GM23338 (cell line): ENCODE results near the gene KDM4C. TPM values are rescaled to one million over a fixed set of nuclear protein-coding genes. Genes with fewer than 3 reads are reported as not detected.

Source experiments
- ATAC-seq: fragments of 200-7000 bp; cut with Tn5 transposase; 3 replicates; pipeline ENCODE4 v1.9.1; 2020
- DNase-seq: peaks from one replicate; pipeline ENCODE4 v3.0.0-alpha.2; 2015; ENCODE audit warnings: low spot score
- H2AFZ ChIP-seq: fragments of 200-600 bp; sonication (generic); 2 replicates; pipeline ENCODE4 v1.8.0; 2016; ENCODE audit warnings: antibody characterized with exemption, mild to moderate bottlenecking, moderate library complexity
- H3F3A ChIP-seq: fragments of 200-600 bp; sonication (generic); replicated peaks from 2 replicates; pipeline ENCODE4 v1.8.0; 2017; ENCODE audit warnings: antibody characterized with exemption, mixed run types, low read depth
- H3K27ac ChIP-seq: fragments of 200-600 bp; sonication (generic); 2 replicates; pipeline ENCODE4 v1.6.1; 2016; ENCODE audit warnings: low read depth
- H3K27me3 ChIP-seq: fragments of 200-600 bp; sonication (generic); 2 replicates; pipeline ENCODE4 v1.8.0; 2016; ENCODE audit warnings: mild to moderate bottlenecking, mixed run types, moderate library complexity; ENCODE audit not compliant: insufficient read depth
- H3K36me3 ChIP-seq: fragments of 200-600 bp; sonication (generic); 2 replicates; pipeline ENCODE4 v1.8.0; 2016; ENCODE audit warnings: mild to moderate bottlenecking; ENCODE audit not compliant: insufficient read depth
- H3K4me1 ChIP-seq: fragments of 200-600 bp; sonication (generic); 2 replicates; pipeline ENCODE4 v1.8.0; 2016; ENCODE audit warnings: mild to moderate bottlenecking, moderate library complexity; ENCODE audit not compliant: insufficient read depth
- H3K4me2 ChIP-seq: fragments of 200-600 bp; sonication (generic); 2 replicates; pipeline ENCODE4 v1.7.1; 2017; ENCODE audit warnings: mixed run types
- H3K4me3 ChIP-seq: fragments of 200-600 bp; sonication (generic); 2 replicates; pipeline ENCODE4 v1.6.1; 2016; ENCODE audit warnings: mixed run types
- H3K79me2 ChIP-seq: fragments of 200-600 bp; sonication (generic); replicated peaks from 2 replicates; pipeline ENCODE4 v1.8.0; 2017; ENCODE audit warnings: mild to moderate bottlenecking; ENCODE audit not compliant: insufficient read depth
- H3K9me2 ChIP-seq: fragments of 200-600 bp; sonication (generic); 2 replicates; pipeline ENCODE4 v1.8.0; 2017; ENCODE audit not compliant: insufficient read depth
- H4K20me1 ChIP-seq: fragments of 200-600 bp; sonication (generic); replicated peaks from 2 replicates; pipeline ENCODE4 v1.8.0; 2017; ENCODE audit warnings: mild to moderate bottlenecking; ENCODE audit not compliant: insufficient read depth
- H3K27ac Mint-ChIP-seq: 2 replicates; pipeline ENCODE4 v1.8.0; 2020; ENCODE audit warnings: inconsistent platforms, mild to moderate bottlenecking, moderate library complexity, mixed read lengths
- H3K27me3 Mint-ChIP-seq: 3 replicates; pipeline ENCODE4 v1.8.0; 2022; ENCODE audit warnings: low read depth, mild to moderate bottlenecking, moderate library complexity, mixed read lengths, inconsistent platforms; ENCODE audit not compliant: insufficient read depth, poor library complexity
- H3K36me3 Mint-ChIP-seq: 3 replicates; pipeline ENCODE4 v1.8.0; 2021; ENCODE audit warnings: low read depth, mild to moderate bottlenecking, inconsistent platforms, moderate library complexity, mixed read lengths
- H3K4me1 Mint-ChIP-seq: 3 replicates; pipeline ENCODE4 v1.8.0; 2020; ENCODE audit warnings: mild to moderate bottlenecking, inconsistent platforms, mixed read lengths
- H3K4me3 Mint-ChIP-seq: 3 replicates; pipeline ENCODE4 v1.8.0; 2021; ENCODE audit warnings: moderate library complexity, mild to moderate bottlenecking, inconsistent platforms, mixed read lengths
- H3K9me3 Mint-ChIP-seq: 3 replicates; pipeline ENCODE4 v1.8.0; 2020; ENCODE audit warnings: moderate library complexity, mild to moderate bottlenecking, inconsistent platforms, mixed read lengths
- CREB1 ChIP-seq: fragments of 250-450 bp; sonication (Bioruptor Pico); IDR thresholded peaks from 2 replicates; pipeline ENCODE4 v1.5.0; 2020; ENCODE audit warnings: low read depth, mild to moderate bottlenecking, moderate library complexity
- EZH2 ChIP-seq: fragments of 200-600 bp; sonication (generic); IDR thresholded peaks from one replicate; pipeline ENCODE4 v1.8.0; 2017; ENCODE audit warnings: antibody characterized with exemption, mild to moderate bottlenecking, low read depth; ENCODE audit not compliant: unreplicated experiment
- NANOG ChIP-seq: IDR thresholded peaks from 2 replicates; pipeline ENCODE4 v1.6.1; 2016; ENCODE audit warnings: antibody characterized with exemption, borderline replicate concordance
- POLR2AphosphoS5 ChIP-seq: IDR thresholded peaks from 2 replicates; pipeline ENCODE4 v1.6.1; 2016; ENCODE audit warnings: antibody characterized with exemption, low read depth
- ZNF114 ChIP-seq: fragments of 250-450 bp; sonication (Bioruptor Pico); IDR thresholded peaks from 2 replicates; pipeline ENCODE4 v1.5.0; 2020; ENCODE audit warnings: mild to moderate bottlenecking, moderate library complexity
- ZNF331 ChIP-seq: fragments of 250-450 bp; sonication (Bioruptor Pico); IDR thresholded peaks from 2 replicates; pipeline ENCODE4 v1.5.0; 2020; ENCODE audit warnings: low read depth, mild to moderate bottlenecking, moderate library complexity
- polyA plus RNA-seq: library from polyadenylated mRNA; unstranded; fragments of >200 nt; fragmentation: Nextera tagmentation; extraction: Ambion mirVana; gene quantifications from 2 replicates; pipeline ENCODE4 v1.2.1, GENCODE V29; 2016
- total RNA-seq: library from RNA; depleted of rRNA; stranded (reverse); fragments of >200 nt; shearing (Covaris generic); gene quantifications from 2 replicates; pipeline ENCODE4 v1.2.3, GENCODE V29; 2014
- TF ChIP-seq, protein P1 (sequence below): fragments of 250-450 bp; sonication (Bioruptor Pico); IDR thresholded peaks from 2 replicates; pipeline ENCODE4 v1.5.0; 2020; ENCODE audit warnings: mild to moderate bottlenecking, moderate library complexity
- TF ChIP-seq, protein P2 (sequence below): IDR thresholded peaks from 2 replicates; pipeline ENCODE4 v1.6.1; 2016; ENCODE audit warnings: antibody characterized with exemption
- TF ChIP-seq, protein P3 (sequence below), 2 experiments: fragments of 200-600 bp in 1 of 2; sonication (generic) in 1 of 2; conservative IDR thresholded peaks; 2 replicates each; pipeline versions ENCODE4 v1.5.1 to v1.6.1; 2016 to 2017; ENCODE audit warnings: antibody characterized with exemption in 2 of 2, low read depth in 2 of 2, mild to moderate bottlenecking in 2 of 2, moderate library complexity in 1 of 2
- TF ChIP-seq, protein P4 (sequence below): IDR thresholded peaks from one replicate; pipeline ENCODE4 v1.6.1; 2018; ENCODE audit warnings: antibody characterized with exemption; ENCODE audit not compliant: unreplicated experiment

Gene KDM4C
- total and polyA plus RNA-seq, 2 experiments from 2014 or later, result 12.0 to 43.8 TPM

DNA sequence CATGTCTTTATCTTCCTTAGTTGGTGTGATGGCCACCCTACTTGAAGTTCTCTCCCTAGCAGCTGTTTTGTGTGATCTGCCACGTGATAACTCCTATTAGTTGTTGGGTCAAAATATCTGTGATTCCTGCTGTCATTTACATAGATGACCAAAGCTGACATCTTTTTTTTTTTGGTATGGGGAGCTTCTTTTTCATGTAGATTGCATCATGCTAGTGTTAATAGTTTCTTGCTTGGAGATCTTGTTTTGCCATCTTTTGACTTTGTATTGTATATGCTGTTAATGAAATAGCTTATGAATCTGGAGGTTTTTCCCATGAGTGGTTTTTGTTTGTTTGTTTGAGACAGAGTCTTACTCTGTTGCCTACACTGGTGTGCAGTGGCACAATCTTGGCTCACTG lies 243.8 kb downstream of the KDM4C start:
- H3K4me1 Mint-ChIP-seq, result peaks cover 2% of the 10 kb centered on the region; the same call in 1 of the 3 replicates
- H3K27ac Mint-ChIP-seq, result no peak overlapping the region
- H3K36me3 ChIP-seq, result no peaks in the 10 kb centered on the region
- H3K79me2 ChIP-seq, result no peaks in the 10 kb centered on the region
- no peaks in the 10 kb centered on the region; the same call in 1 of the 2 replicates for H3K9me2 ChIP-seq
- no peak overlapping the region for H3K4me2 ChIP-seq
- no peak for TF ChIP-seq CREB1 (CRISPR knock-in tag)
- TF ChIP-seq POLR2AphosphoS5, result no peak
- no peak for TF ChIP-seq ZNF114 (CRISPR knock-in tag)
- H3K4me1 ChIP-seq, result no peaks in the 10 kb centered on the region
- peaks cover 9% of the 10 kb centered on the region; the same call in 2 of the 3 replicates for H3K36me3 Mint-ChIP-seq
- no peak overlapping the region for H3K4me3 ChIP-seq
- no peaks in the 10 kb centered on the region for H3K27me3 ChIP-seq
- H3K27me3 Mint-ChIP-seq, result no peaks in the 10 kb centered on the region
- H3K27ac ChIP-seq, result no peak overlapping the region
- H4K20me1 ChIP-seq, result no peaks in the 10 kb centered on the region
- ATAC-seq, result no peak
- no peak for DNase-seq
- no peak overlapping the region for H3K4me3 Mint-ChIP-seq
- no peaks in the 10 kb centered on the region; the same call in 2 of the 3 replicates for H3K9me3 Mint-ChIP-seq
- H2AFZ ChIP-seq, result no peak overlapping the region
- no peaks in the 10 kb centered on the region for H3F3A ChIP-seq

DNA sequence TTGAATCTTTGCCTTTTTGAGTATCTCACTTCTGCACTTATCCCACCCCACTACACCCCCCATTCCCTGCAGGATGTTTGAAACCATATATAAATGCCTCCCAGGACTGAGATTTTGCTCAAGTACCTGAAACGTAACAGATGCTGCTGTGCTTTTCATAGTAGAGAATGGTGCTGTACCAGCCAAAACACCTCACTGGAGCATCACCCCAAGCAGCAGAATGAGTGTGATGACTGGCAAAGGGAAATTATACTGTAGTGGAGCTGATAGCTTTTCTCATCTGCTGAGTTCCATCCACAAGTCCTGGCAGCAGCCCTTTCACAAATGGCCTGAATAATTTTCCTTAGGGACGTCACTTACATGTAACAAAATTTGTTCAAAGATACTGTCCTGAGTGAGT lies 246.1 kb downstream of the KDM4C start:
- peaks cover 21% of the 10 kb centered on the region for H3K36me3 Mint-ChIP-seq
- no peaks in the 10 kb centered on the region; the same call in 2 of the 3 replicates for H3K9me3 Mint-ChIP-seq
- Histone ChIP-seq H4K20me1 (no peaks in the 10 kb centered on the region), H3K79me2 (no peaks in the 10 kb centered on the region), H3F3A (no peaks in the 10 kb centered on the region), H3K4me1 (no peaks in the 10 kb centered on the region), H2AFZ (no peak overlapping the region), H3K36me3 (no peaks in the 10 kb centered on the region; the same call in none of the 2 replicates), H3K9me2 (no peaks in the 10 kb centered on the region; the same call in 1 of the 2 replicates), H3K27ac (no peak overlapping the region), H3K4me2 (no peak overlapping the region), H3K27me3 (no peaks in the 10 kb centered on the region), H3K4me3 (no peak overlapping the region)
- ATAC-seq (no peak), DNase-seq (no peak)
- H3K4me3 Mint-ChIP-seq, result no peak overlapping the region
- H3K27me3 Mint-ChIP-seq, result no peaks in the 10 kb centered on the region
- peaks cover 2% of the 10 kb centered on the region; the same call in 1 of the 3 replicates for H3K4me1 Mint-ChIP-seq
- no peak overlapping the region for H3K27ac Mint-ChIP-seq
- TF ChIP-seq, protein P1, sequence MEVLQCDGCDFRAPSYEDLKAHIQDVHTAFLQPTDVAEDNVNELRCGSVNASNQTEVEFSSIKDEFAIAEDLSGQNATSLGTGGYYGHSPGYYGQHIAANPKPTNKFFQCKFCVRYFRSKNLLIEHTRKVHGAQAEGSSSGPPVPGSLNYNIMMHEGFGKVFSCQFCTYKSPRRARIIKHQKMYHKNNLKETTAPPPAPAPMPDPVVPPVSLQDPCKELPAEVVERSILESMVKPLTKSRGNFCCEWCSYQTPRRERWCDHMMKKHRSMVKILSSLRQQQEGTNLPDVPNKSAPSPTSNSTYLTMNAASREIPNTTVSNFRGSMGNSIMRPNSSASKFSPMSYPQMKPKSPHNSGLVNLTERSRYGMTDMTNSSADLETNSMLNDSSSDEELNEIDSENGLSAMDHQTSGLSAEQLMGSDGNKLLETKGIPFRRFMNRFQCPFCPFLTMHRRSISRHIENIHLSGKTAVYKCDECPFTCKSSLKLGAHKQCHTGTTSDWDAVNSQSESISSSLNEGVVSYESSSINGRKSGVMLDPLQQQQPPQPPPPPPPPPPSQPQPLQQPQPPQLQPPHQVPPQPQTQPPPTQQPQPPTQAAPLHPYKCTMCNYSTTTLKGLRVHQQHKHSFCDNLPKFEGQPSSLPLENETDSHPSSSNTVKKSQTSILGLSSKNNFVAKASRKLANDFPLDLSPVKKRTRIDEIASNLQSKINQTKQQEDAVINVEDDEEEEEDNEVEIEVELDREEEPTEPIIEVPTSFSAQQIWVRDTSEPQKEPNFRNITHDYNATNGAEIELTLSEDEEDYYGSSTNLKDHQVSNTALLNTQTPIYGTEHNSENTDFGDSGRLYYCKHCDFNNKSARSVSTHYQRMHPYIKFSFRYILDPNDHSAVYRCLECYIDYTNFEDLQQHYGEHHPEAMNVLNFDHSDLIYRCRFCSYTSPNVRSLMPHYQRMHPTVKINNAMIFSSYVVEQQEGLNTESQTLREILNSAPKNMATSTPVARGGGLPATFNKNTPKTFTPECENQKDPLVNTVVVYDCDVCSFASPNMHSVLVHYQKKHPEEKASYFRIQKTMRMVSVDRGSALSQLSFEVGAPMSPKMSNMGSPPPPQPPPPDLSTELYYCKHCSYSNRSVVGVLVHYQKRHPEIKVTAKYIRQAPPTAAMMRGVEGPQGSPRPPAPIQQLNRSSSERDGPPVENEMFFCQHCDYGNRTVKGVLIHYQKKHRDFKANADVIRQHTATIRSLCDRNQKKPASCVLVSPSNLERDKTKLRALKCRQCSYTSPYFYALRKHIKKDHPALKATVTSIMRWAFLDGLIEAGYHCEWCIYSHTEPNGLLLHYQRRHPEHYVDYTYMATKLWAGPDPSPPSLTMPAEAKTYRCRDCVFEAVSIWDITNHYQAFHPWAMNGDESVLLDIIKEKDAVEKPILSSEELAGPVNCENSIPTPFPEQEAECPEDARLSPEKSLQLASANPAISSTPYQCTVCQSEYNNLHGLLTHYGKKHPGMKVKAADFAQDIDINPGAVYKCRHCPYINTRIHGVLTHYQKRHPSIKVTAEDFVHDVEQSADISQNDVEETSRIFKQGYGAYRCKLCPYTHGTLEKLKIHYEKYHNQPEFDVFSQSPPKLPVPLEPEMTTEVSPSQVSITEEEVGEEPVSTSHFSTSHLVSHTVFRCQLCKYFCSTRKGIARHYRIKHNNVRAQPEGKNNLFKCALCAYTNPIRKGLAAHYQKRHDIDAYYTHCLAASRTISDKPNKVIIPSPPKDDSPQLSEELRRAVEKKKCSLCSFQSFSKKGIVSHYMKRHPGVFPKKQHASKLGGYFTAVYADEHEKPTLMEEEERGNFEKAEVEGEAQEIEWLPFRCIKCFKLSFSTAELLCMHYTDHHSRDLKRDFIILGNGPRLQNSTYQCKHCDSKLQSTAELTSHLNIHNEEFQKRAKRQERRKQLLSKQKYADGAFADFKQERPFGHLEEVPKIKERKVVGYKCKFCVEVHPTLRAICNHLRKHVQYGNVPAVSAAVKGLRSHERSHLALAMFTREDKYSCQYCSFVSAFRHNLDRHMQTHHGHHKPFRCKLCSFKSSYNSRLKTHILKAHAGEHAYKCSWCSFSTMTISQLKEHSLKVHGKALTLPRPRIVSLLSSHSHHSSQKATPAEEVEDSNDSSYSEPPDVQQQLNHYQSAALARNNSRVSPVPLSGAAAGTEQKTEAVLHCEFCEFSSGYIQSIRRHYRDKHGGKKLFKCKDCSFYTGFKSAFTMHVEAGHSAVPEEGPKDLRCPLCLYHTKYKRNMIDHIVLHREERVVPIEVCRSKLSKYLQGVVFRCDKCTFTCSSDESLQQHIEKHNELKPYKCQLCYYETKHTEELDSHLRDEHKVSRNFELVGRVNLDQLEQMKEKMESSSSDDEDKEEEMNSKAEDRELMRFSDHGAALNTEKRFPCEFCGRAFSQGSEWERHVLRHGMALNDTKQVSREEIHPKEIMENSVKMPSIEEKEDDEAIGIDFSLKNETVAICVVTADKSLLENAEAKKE (CRISPR knock-in tag), result no peak
- TF ChIP-seq, protein P2, sequence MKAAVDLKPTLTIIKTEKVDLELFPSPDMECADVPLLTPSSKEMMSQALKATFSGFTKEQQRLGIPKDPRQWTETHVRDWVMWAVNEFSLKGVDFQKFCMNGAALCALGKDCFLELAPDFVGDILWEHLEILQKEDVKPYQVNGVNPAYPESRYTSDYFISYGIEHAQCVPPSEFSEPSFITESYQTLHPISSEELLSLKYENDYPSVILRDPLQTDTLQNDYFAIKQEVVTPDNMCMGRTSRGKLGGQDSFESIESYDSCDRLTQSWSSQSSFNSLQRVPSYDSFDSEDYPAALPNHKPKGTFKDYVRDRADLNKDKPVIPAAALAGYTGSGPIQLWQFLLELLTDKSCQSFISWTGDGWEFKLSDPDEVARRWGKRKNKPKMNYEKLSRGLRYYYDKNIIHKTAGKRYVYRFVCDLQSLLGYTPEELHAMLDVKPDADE, result no peak
- TF ChIP-seq, protein P3, sequence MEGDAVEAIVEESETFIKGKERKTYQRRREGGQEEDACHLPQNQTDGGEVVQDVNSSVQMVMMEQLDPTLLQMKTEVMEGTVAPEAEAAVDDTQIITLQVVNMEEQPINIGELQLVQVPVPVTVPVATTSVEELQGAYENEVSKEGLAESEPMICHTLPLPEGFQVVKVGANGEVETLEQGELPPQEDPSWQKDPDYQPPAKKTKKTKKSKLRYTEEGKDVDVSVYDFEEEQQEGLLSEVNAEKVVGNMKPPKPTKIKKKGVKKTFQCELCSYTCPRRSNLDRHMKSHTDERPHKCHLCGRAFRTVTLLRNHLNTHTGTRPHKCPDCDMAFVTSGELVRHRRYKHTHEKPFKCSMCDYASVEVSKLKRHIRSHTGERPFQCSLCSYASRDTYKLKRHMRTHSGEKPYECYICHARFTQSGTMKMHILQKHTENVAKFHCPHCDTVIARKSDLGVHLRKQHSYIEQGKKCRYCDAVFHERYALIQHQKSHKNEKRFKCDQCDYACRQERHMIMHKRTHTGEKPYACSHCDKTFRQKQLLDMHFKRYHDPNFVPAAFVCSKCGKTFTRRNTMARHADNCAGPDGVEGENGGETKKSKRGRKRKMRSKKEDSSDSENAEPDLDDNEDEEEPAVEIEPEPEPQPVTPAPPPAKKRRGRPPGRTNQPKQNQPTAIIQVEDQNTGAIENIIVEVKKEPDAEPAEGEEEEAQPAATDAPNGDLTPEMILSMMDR (conservative IDR thresholded peaks at IDR 0.05; ENCODE audit: low read depth in 2 of 2), result no peak
- TF ChIP-seq NANOG (no peak), EZH2 (no peak), ZNF331 (CRISPR knock-in tag) (no peak)
- TF ChIP-seq, protein P4, sequence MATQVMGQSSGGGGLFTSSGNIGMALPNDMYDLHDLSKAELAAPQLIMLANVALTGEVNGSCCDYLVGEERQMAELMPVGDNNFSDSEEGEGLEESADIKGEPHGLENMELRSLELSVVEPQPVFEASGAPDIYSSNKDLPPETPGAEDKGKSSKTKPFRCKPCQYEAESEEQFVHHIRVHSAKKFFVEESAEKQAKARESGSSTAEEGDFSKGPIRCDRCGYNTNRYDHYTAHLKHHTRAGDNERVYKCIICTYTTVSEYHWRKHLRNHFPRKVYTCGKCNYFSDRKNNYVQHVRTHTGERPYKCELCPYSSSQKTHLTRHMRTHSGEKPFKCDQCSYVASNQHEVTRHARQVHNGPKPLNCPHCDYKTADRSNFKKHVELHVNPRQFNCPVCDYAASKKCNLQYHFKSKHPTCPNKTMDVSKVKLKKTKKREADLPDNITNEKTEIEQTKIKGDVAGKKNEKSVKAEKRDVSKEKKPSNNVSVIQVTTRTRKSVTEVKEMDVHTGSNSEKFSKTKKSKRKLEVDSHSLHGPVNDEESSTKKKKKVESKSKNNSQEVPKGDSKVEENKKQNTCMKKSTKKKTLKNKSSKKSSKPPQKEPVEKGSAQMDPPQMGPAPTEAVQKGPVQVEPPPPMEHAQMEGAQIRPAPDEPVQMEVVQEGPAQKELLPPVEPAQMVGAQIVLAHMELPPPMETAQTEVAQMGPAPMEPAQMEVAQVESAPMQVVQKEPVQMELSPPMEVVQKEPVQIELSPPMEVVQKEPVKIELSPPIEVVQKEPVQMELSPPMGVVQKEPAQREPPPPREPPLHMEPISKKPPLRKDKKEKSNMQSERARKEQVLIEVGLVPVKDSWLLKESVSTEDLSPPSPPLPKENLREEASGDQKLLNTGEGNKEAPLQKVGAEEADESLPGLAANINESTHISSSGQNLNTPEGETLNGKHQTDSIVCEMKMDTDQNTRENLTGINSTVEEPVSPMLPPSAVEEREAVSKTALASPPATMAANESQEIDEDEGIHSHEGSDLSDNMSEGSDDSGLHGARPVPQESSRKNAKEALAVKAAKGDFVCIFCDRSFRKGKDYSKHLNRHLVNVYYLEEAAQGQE, result no peak
